Peyer's patch (tissue), 4 donors: Measurements from ENCODE around the gene IL1RN. TPM values are rescaled to one million over a fixed set of nuclear protein-coding genes. Genes with fewer than 3 reads are reported as not detected.
A peak's percentile ranks its signal among the peaks of the same experiment; 100 is the strongest.

Experiments
- DNase-seq, 3 donors: peaks; one replicate each; pipeline ENCODE4 v3.0.0-alpha.2; 2017 to 2019
- H3K27ac ChIP-seq, 4 donors: fragments of 200-600 bp; sonication (generic); one replicate each; pipeline ENCODE4 v1.5.1; 2016 to 2019
- H3K27me3 ChIP-seq, 2 donors: fragments of 200-600 bp; sonication (generic); one replicate each; pipeline ENCODE4 v1.5.1; 2019
- H3K36me3 ChIP-seq, 3 donors: fragments of 200-600 bp; sonication (generic); one replicate each; pipeline ENCODE4 v1.5.1; 2016 to 2019
- H3K4me1 ChIP-seq, 4 donors: fragments of 200-600 bp; sonication (generic); one replicate each; pipeline ENCODE4 v1.5.1; 2016 to 2019
- H3K4me3 ChIP-seq, 4 donors: fragments of 200-600 bp; sonication (generic); 1 replicate in 3 of 4; 2 replicates in 1 of 4; pipeline ENCODE4 v1.5.1; 2016 to 2019; ENCODE audit warnings: mild to moderate bottlenecking in 1 of 4
- H3K9me3 ChIP-seq, 4 donors: fragments of 200-600 bp; sonication (generic); one replicate each; pipeline ENCODE4 v1.5.1; 2016 to 2019; ENCODE audit warnings: mild to moderate bottlenecking in 1 of 4
- POLR2A ChIP-seq, 2 donors: fragments of 450-650 bp; IDR thresholded peaks; one replicate each; pipeline ENCODE4 v1.5.1; 2017; ENCODE audit warnings: antibody characterized with exemption in 2 of 2, mild to moderate bottlenecking in 2 of 2, moderate library complexity in 2 of 2
- total RNA-seq, 4 donors: library from RNA; depleted of rRNA; stranded (reverse); fragments of >200 nt; gene quantifications; one replicate each; pipeline ENCODE4 v1.1.0, GENCODE V29; 2016
- TF ChIP-seq, protein P1 (sequence below), 6 experiments: fragments of 450-650 bp in 4 of 6; fragments of 200-600 bp in 2 of 6; sonication (generic) in 1 of 6; IDR thresholded peaks; one replicate each; pipeline ENCODE4 v1.5.1; 2017 to 2019; ENCODE audit warnings: antibody characterized with exemption in 6 of 6, mild to moderate bottlenecking in 3 of 6, moderate library complexity in 1 of 6

The IL1RN gene
- total RNA-seq, 4 donors from 2014 or later: 8.0 to 42.7 (median 17.7) TPM; not detected in 1

GRCh38 chr2:113162173-113162572 lies 34.8 kb downstream of the IL1RN start:
- no peak for TF ChIP-seq POLR2A (IDR thresholded peaks at IDR 0.05)
- TF ChIP-seq, protein P1, sequence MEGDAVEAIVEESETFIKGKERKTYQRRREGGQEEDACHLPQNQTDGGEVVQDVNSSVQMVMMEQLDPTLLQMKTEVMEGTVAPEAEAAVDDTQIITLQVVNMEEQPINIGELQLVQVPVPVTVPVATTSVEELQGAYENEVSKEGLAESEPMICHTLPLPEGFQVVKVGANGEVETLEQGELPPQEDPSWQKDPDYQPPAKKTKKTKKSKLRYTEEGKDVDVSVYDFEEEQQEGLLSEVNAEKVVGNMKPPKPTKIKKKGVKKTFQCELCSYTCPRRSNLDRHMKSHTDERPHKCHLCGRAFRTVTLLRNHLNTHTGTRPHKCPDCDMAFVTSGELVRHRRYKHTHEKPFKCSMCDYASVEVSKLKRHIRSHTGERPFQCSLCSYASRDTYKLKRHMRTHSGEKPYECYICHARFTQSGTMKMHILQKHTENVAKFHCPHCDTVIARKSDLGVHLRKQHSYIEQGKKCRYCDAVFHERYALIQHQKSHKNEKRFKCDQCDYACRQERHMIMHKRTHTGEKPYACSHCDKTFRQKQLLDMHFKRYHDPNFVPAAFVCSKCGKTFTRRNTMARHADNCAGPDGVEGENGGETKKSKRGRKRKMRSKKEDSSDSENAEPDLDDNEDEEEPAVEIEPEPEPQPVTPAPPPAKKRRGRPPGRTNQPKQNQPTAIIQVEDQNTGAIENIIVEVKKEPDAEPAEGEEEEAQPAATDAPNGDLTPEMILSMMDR (IDR thresholded peaks at IDR 0.05): no peak
- Histone ChIP-seq H3K27ac (no peak overlapping the region), H3K4me1 (peaks cover 3 to 33% (median 8%) of the 10 kb centered on the region in 4 donors), H3K9me3 (no peaks in the 10 kb centered on the region), H3K36me3 (no peaks in the 10 kb centered on the region), H3K27me3 (no peaks in the 10 kb centered on the region), H3K4me3 (no peak overlapping the region)
- DNase-seq: peak in 1 of 3 donors; percentile 39

DNA sequence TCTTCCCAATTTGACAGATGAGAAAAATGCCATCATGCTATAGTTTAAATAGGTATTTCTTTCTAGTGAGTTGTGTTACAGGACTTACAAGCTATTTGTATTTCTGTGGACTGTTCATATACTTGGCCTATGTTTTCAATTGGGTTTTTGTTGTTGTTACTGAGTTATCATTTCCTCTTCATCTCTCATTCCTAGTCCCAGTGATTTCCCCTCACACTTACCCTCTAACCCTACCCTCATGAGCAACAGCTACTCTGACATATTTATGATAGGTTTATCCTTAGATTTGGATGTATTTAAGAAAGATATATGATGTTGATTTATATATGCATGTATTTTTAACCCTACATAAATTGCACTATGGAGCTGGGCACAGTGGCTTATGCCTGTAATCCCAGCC lies 35.5 kb downstream of the IL1RN start:
- Histone ChIP-seq H3K4me1 (peaks cover 3 to 36% (median 8%) of the 10 kb centered on the region in 4 donors), H3K4me3 (no peak overlapping the region), H3K27me3 (no peaks in the 10 kb centered on the region), H3K27ac (no peak overlapping the region), H3K36me3 (no peaks in the 10 kb centered on the region), H3K9me3 (no peaks in the 10 kb centered on the region)
- TF ChIP-seq, protein P1 (IDR thresholded peaks at IDR 0.05): no peak
- no peak for TF ChIP-seq POLR2A (IDR thresholded peaks at IDR 0.05)
- DNase-seq: no peak

GRCh38 chr2:113164215-113164929 lies 37.0 kb downstream of the IL1RN start:
- H3K36me3 ChIP-seq: no peaks in the 10 kb centered on the region
- H3K27me3 ChIP-seq: no peaks in the 10 kb centered on the region
- DNase-seq: peak in 1 of 3 donors; percentile 54
- TF ChIP-seq, protein P1 (IDR thresholded peaks at IDR 0.05): no peak
- no peak for TF ChIP-seq POLR2A (IDR thresholded peaks at IDR 0.05)
- no peaks in the 10 kb centered on the region for H3K9me3 ChIP-seq
- no peak overlapping the region for H3K4me3 ChIP-seq
- H3K27ac ChIP-seq: peak overlapping the region in 3 of 4 donors; percentile 4 to 83 (median 77)
- H3K4me1 ChIP-seq: peaks cover 3 to 32% (median 7%) of the 10 kb centered on the region in 4 donors

- TF ChIP-seq POLR2A (IDR thresholded peaks at IDR 0.05): peak in 1 of 2 donors; percentile 48
- TF ChIP-seq, protein P1 (IDR thresholded peaks at IDR 0.05): no peak
- H3K27ac ChIP-seq: peak overlapping the region in 3 of 4 donors; percentile 54 to 83 (median 77)
- DNase-seq: peak in 2 of 3 donors; percentile 75 to 78
Observed at GRCh38 chr2:113164930-113165585, 37.7 kb downstream of the IL1RN start.

DNA sequence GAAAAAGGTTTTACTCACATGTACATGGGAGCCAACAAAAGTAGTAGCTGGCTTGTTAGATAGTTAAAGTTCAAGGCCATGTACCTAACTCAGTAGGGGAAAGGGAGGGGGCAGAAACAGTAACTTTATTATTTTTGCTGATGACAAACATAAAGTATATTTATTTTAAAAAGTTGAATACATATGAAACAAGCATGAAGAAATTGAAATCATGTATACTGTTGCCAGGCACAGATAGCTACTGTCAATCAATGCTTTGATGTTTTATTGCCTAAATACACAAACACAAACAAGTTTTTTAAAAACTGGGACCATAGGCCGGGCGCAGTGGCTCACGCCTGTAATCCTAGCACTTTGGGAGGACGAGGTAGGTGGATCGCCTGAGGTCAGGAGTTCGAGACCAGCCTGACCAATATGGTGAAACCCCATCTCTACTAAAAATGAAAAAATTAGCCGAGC lies 38.8 kb downstream of the IL1RN start:
- Histone ChIP-seq H3K36me3 (no peaks in the 10 kb centered on the region), H3K27ac (peak overlapping the region in 3 of 4 donors; percentile 54 to 86 (median 83)), H3K27me3 (no peaks in the 10 kb centered on the region), H3K4me1 (peaks cover 3 to 32% (median 10%) of the 10 kb centered on the region in 4 donors), H3K4me3 (no peak overlapping the region), H3K9me3 (no peaks in the 10 kb centered on the region)
- TF ChIP-seq, protein P1 (IDR thresholded peaks at IDR 0.05): no peak
- no peak for TF ChIP-seq POLR2A (IDR thresholded peaks at IDR 0.05)
- DNase-seq: peak in 1 of 3 donors; percentile 22

More at GRCh38 chr2:113164930-113165585, 37.7 kb downstream of the IL1RN start:
- no peaks in the 10 kb centered on the region for H3K27me3 ChIP-seq
- H3K4me3 ChIP-seq: no peak overlapping the region
- H3K9me3 ChIP-seq: no peaks in the 10 kb centered on the region
- H3K4me1 ChIP-seq: peaks cover 3 to 32% (median 10%) of the 10 kb centered on the region in 4 donors
- H3K36me3 ChIP-seq: no peaks in the 10 kb centered on the region
